Astrocyte (in vitro differentiated cells and primary cell): ENCODE results near the gene MAFF.

Source experiments
- EZH2 ChIP-seq: IDR thresholded peaks from 2 replicates; pipeline ENCODE4 v1.6.1; 2012; ENCODE audit warnings: mild to moderate bottlenecking, low read length, inconsistent platforms; ENCODE audit not compliant: insufficient read depth
- TF ChIP-seq, protein P1 (sequence below): IDR thresholded peaks from 2 replicates; pipeline ENCODE4 v1.5.1; 2011; ENCODE audit warnings: low read depth, mild to moderate bottlenecking, inconsistent platforms, low read length, moderate library complexity; ENCODE audit not compliant: insufficient read depth

- TF ChIP-seq EZH2: no peak
- TF ChIP-seq, protein P1, sequence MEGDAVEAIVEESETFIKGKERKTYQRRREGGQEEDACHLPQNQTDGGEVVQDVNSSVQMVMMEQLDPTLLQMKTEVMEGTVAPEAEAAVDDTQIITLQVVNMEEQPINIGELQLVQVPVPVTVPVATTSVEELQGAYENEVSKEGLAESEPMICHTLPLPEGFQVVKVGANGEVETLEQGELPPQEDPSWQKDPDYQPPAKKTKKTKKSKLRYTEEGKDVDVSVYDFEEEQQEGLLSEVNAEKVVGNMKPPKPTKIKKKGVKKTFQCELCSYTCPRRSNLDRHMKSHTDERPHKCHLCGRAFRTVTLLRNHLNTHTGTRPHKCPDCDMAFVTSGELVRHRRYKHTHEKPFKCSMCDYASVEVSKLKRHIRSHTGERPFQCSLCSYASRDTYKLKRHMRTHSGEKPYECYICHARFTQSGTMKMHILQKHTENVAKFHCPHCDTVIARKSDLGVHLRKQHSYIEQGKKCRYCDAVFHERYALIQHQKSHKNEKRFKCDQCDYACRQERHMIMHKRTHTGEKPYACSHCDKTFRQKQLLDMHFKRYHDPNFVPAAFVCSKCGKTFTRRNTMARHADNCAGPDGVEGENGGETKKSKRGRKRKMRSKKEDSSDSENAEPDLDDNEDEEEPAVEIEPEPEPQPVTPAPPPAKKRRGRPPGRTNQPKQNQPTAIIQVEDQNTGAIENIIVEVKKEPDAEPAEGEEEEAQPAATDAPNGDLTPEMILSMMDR: no peak
Measured at GRCh38 chr22:38249803-38250642, 48.2 kb downstream of the MAFF start.
